Endothelial cell of umbilical vein (primary cell): ENCODE measurements around the gene FAM234B. TPM values are rescaled to one million over a fixed set of nuclear protein-coding genes. Genes with fewer than 3 reads are reported as not detected.

Source experiments
- BruUV-seq: library from RNA; stranded (reverse); fragments of 400-500 nt; replicated peaks from 2 replicates; lab custom pipeline; 2021; lab: Mats Ljungman, UMichigan
- CTCF ChIA-PET: fragments of 300-600, 350-600 bp; sonication (Branson Sonifier 250); formaldehyde crosslinking; loops from one replicate; lab custom pipeline; 2021; ENCODE audit warnings: antibody characterized with exemption, inconsistent platforms; lab: Charles Lee
- POLR2A ChIA-PET: fragments of 300-600, 350-600 bp; sonication (Branson Sonifier 250); formaldehyde crosslinking; loops from one replicate; lab custom pipeline; 2021; ENCODE audit warnings: antibody characterized with exemption, inconsistent platforms; lab: Charles Lee
- DNase-seq: peaks from one replicate; pipeline ENCODE4 v3.0.0-alpha.2; 2011; ENCODE audit warnings: low read depth, low spot score
- FAIRE-seq: peaks from 2 replicates; lab custom pipeline; 2011; peaks lifted over from hg19 to GRCh38; lab: Jason Lieb, UNC
- H2AFZ ChIP-seq: 2 replicates; pipeline ENCODE4 v1.6.0; 2012; ENCODE audit warnings: low read depth, low read length, control low read depth, inconsistent platforms
- H3K27ac ChIP-seq: 2 replicates; pipeline ENCODE4 v1.5.1; 2011; ENCODE audit warnings: low read depth, mild to moderate bottlenecking, control low read depth, low read length, moderate library complexity; ENCODE audit not compliant: insufficient read depth
- H3K27me3 ChIP-seq, 2 experiments: 2 replicates each; pipeline versions ENCODE4 v1.6.0 to v1.6.1; 2011; ENCODE audit warnings: low read length in 2 of 2, mixed read lengths in 1 of 2; ENCODE audit not compliant: control insufficient read depth in 2 of 2, insufficient read depth in 2 of 2
- H3K36me3 ChIP-seq, 2 experiments: 2 replicates in 1 of 2; 3 replicates in 1 of 2; pipeline ENCODE4 v1.5.1; 2011; ENCODE audit warnings: low read length in 2 of 2, mild to moderate bottlenecking in 1 of 2, moderate library complexity in 1 of 2; ENCODE audit not compliant: control insufficient read depth in 2 of 2, insufficient read depth in 2 of 2; ENCODE audit errors: extremely low read depth in 1 of 2
- H3K4me1 ChIP-seq: 3 replicates; pipeline ENCODE4 v1.5.1; 2011; ENCODE audit warnings: mild to moderate bottlenecking, low read length; ENCODE audit not compliant: control insufficient read depth, insufficient read depth; ENCODE audit errors: extremely low read depth
- H3K4me2 ChIP-seq: 2 replicates; pipeline ENCODE4 v1.6.1; 2011; ENCODE audit warnings: low read length, control low read depth, mixed read lengths; ENCODE audit not compliant: insufficient read depth
- H3K4me3 ChIP-seq, 3 experiments: fragments of 200-600 bp in 1 of 3; sonication (generic), shearing (Covaris generic) in 1 of 3; replicated peaks in 1 of 3; 2 replicates each; pipeline ENCODE4 v1.5.1; 2011 to 2016; ENCODE audit warnings: control low read depth in 3 of 3, low read length in 3 of 3, mild to moderate bottlenecking in 2 of 3, inconsistent platforms in 1 of 3, low read depth in 1 of 3, moderate library complexity in 1 of 3; ENCODE audit not compliant: insufficient read depth in 1 of 3
- H3K79me2 ChIP-seq: 2 replicates; pipeline ENCODE4 v1.6.0; 2012; ENCODE audit warnings: low read length, inconsistent platforms; ENCODE audit not compliant: control insufficient read depth, insufficient read depth
- H3K9ac ChIP-seq: replicated peaks from 2 replicates; pipeline ENCODE3; 2011; ENCODE audit warnings: low read length, control low read depth; ENCODE audit not compliant: insufficient read depth; ENCODE audit errors: extremely low read depth
- H3K9me1 ChIP-seq: replicated peaks from 3 replicates; pipeline ENCODE4 v1.6.0; 2011; ENCODE audit warnings: mild to moderate bottlenecking, low read length; ENCODE audit not compliant: control insufficient read depth, insufficient read depth; ENCODE audit errors: extremely low read depth
- H3K9me3 ChIP-seq: replicated peaks from 2 replicates; pipeline ENCODE4 v1.5.1; 2012; ENCODE audit warnings: low read length, inconsistent platforms; ENCODE audit not compliant: control insufficient read depth, insufficient read depth
- H4K20me1 ChIP-seq: replicated peaks from 2 replicates; pipeline ENCODE3; 2011; ENCODE audit warnings: mild to moderate bottlenecking, low read length; ENCODE audit not compliant: control insufficient read depth, insufficient read depth; ENCODE audit errors: extremely low read depth
- FOS ChIP-seq: IDR thresholded peaks from 2 replicates; pipeline ENCODE4 v1.6.1; 2011; ENCODE audit warnings: mild to moderate bottlenecking, low read length, moderate library complexity, borderline replicate concordance; ENCODE audit not compliant: insufficient read depth
- GATA2 ChIP-seq: IDR thresholded peaks from 2 replicates; pipeline ENCODE4 v1.7.0; 2011; ENCODE audit warnings: low read depth, mild to moderate bottlenecking, moderate library complexity, mixed read lengths, low read length; ENCODE audit not compliant: insufficient read length, insufficient read depth
- JUN ChIP-seq: IDR thresholded peaks from 2 replicates; pipeline ENCODE4 v1.6.1; 2011; ENCODE audit warnings: borderline replicate concordance, low read depth; ENCODE audit not compliant: insufficient read length, insufficient read depth
- MYC ChIP-seq: IDR thresholded peaks from one replicate; pipeline ENCODE4 v1.6.1; 2011; ENCODE audit warnings: mild to moderate bottlenecking, low read depth, low read length
- POLR2A ChIP-seq: IDR thresholded peaks from 2 replicates; pipeline ENCODE4 v1.6.1; 2012; ENCODE audit warnings: low read depth, mild to moderate bottlenecking, control low read depth, low read length
- POLR2AphosphoS5 ChIP-seq: IDR thresholded peaks from 2 replicates; pipeline ENCODE4 v1.6.1; 2012; ENCODE audit warnings: low read depth, mild to moderate bottlenecking, control low read depth, low read length, moderate library complexity; ENCODE audit not compliant: insufficient read depth
- dilution Hi-C: fragments of 300-500 bp; cut with MboI; formaldehyde crosslinking; loops from one replicate; pipeline ENCODE4 v1.15.0; 2019; ENCODE audit warnings: low sequenced_read_pairs; ENCODE audit not compliant: extremely low pct_ligation_motif_present
- intact Hi-C: fragments of 100-400 bp; cut with micrococcal nuclease; formaldehyde crosslinking; loops from one replicate; pipeline ENCODE4 v1.10.0; 2022
- polyA plus RNA-seq, 4 experiments: library from polyadenylated mRNA; depleted of rRNA in 3 of 4; stranded (reverse) in 3 of 4; unstranded in 1 of 4; fragments of >200 nt; gene quantifications; 2 replicates each; pipeline versions ENCODE4 v1.2.1 to v1.2.3, GENCODE V29; 2011 to 2012; ENCODE audit warnings: missing spikeins in 1 of 4
- total RNA-seq: library from RNA; stranded (reverse); gene quantifications from 2 replicates; pipeline ENCODE4 v1.2.3, GENCODE V29; 2021
- TF ChIP-seq, protein P1 (sequence below): IDR thresholded peaks from 2 replicates; pipeline ENCODE4 v1.6.1; 2011; ENCODE audit not compliant: insufficient read depth, insufficient read length
- TF ChIP-seq, protein P2 (sequence below), 2 donors: IDR thresholded peaks; 1 replicate in 1 of 2; 2 replicates in 1 of 2; pipeline ENCODE4 v1.5.1; 2011; ENCODE audit warnings: low read length in 2 of 2, mild to moderate bottlenecking in 2 of 2, moderate library complexity in 2 of 2, control low read depth in 1 of 2, inconsistent platforms in 1 of 2, low read depth in 1 of 2; ENCODE audit not compliant: insufficient read depth in 1 of 2; ENCODE audit errors: extremely low read depth in 1 of 2

The FAM234B gene
- total and polyA plus RNA-seq, 2 donors (not counting 3 experiments of a cell fraction or from before 2014, with no cell fraction given) = 4.9 to 13.2 TPM

GRCh38 chr12:13044906-13045299 is 722 bp downstream of the FAM234B start:
- H3K9me3 ChIP-seq = no peaks in the 10 kb centered on the region
- peak overlapping the region; percentile 100 for H2AFZ ChIP-seq
- H3K27ac ChIP-seq = no peak overlapping the region
- no peaks in the 10 kb centered on the region for H4K20me1 ChIP-seq
- peaks cover 12% of the 10 kb centered on the region for H3K4me1 ChIP-seq
- CTCF ChIA-PET = interaction anchor here (0.6 to 3.0 kb wide), 24 partner anchors 10 to 190 kb away, joined by 3 to 20 read pairs (median 3); partner anchors contain the start of gene EMP1
- TF ChIP-seq FOS (no peak), GATA2 (no peak), POLR2AphosphoS5 (no peak), JUN (no peak), POLR2A (no peak), MYC (no peak)
- TF ChIP-seq, protein P1, sequence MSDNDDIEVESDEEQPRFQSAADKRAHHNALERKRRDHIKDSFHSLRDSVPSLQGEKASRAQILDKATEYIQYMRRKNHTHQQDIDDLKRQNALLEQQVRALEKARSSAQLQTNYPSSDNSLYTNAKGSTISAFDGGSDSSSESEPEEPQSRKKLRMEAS = no peak
- TF ChIP-seq, protein P2, sequence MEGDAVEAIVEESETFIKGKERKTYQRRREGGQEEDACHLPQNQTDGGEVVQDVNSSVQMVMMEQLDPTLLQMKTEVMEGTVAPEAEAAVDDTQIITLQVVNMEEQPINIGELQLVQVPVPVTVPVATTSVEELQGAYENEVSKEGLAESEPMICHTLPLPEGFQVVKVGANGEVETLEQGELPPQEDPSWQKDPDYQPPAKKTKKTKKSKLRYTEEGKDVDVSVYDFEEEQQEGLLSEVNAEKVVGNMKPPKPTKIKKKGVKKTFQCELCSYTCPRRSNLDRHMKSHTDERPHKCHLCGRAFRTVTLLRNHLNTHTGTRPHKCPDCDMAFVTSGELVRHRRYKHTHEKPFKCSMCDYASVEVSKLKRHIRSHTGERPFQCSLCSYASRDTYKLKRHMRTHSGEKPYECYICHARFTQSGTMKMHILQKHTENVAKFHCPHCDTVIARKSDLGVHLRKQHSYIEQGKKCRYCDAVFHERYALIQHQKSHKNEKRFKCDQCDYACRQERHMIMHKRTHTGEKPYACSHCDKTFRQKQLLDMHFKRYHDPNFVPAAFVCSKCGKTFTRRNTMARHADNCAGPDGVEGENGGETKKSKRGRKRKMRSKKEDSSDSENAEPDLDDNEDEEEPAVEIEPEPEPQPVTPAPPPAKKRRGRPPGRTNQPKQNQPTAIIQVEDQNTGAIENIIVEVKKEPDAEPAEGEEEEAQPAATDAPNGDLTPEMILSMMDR (IDR thresholded peaks at IDR 0.05; ENCODE audit: extremely low read depth in 1 of 2, insufficient read depth in 1 of 2, low read depth in 1 of 2, low read length in 2 of 2) = no peak
- H3K27me3 ChIP-seq = peaks cover 2% of the 10 kb centered on the region in 2 experiments
- dilution Hi-C loops (no loop called here), intact Hi-C loops (loop anchor here (1.0 to 2.0 kb wide), 2 partner anchors 45 to 54 kb away; partner anchors contain the start of gene HEBP1)
- no peak for FAIRE-seq
- peak overlapping the region; percentile 59 for H3K9ac ChIP-seq
- peak overlapping the region; percentile 66 to 85 (median 79) for H3K4me3 ChIP-seq
- no peak for DNase-seq
- H3K36me3 ChIP-seq = no peaks in the 10 kb centered on the region
- no TSS peak for BruUV-seq
- no peaks in the 10 kb centered on the region for H3K79me2 ChIP-seq
- H3K9me1 ChIP-seq = no peaks in the 10 kb centered on the region
- peak overlapping the region; percentile 99 for H3K4me2 ChIP-seq
- POLR2A ChIA-PET = interaction anchor here (1.0 kb wide), 1 partner anchor 152 kb away, joined by 4 read pairs; the partner anchor contains the start of gene EMP1
